GM23338 (cell line): ENCODE results near the gene TRAF3. TPM values are rescaled to one million over a fixed set of nuclear protein-coding genes. Genes with fewer than 3 reads are reported as not detected.

Experiments
- ATAC-seq: fragments of 200-7000 bp; cut with Tn5 transposase; 3 replicates; pipeline ENCODE4 v1.9.1; 2020
- DNase-seq: peaks from one replicate; pipeline ENCODE4 v3.0.0-alpha.2; 2015; ENCODE audit warnings: low spot score
- H2AFZ ChIP-seq: fragments of 200-600 bp; sonication (generic); 2 replicates; pipeline ENCODE4 v1.8.0; 2016; ENCODE audit warnings: antibody characterized with exemption, mild to moderate bottlenecking, moderate library complexity
- H3F3A ChIP-seq: fragments of 200-600 bp; sonication (generic); replicated peaks from 2 replicates; pipeline ENCODE4 v1.8.0; 2017; ENCODE audit warnings: antibody characterized with exemption, mixed run types, low read depth
- H3K27ac ChIP-seq: fragments of 200-600 bp; sonication (generic); 2 replicates; pipeline ENCODE4 v1.6.1; 2016; ENCODE audit warnings: low read depth
- H3K27me3 ChIP-seq: fragments of 200-600 bp; sonication (generic); 2 replicates; pipeline ENCODE4 v1.8.0; 2016; ENCODE audit warnings: mild to moderate bottlenecking, mixed run types, moderate library complexity; ENCODE audit not compliant: insufficient read depth
- H3K36me3 ChIP-seq: fragments of 200-600 bp; sonication (generic); 2 replicates; pipeline ENCODE4 v1.8.0; 2016; ENCODE audit warnings: mild to moderate bottlenecking; ENCODE audit not compliant: insufficient read depth
- H3K4me1 ChIP-seq: fragments of 200-600 bp; sonication (generic); 2 replicates; pipeline ENCODE4 v1.8.0; 2016; ENCODE audit warnings: mild to moderate bottlenecking, moderate library complexity; ENCODE audit not compliant: insufficient read depth
- H3K4me2 ChIP-seq: fragments of 200-600 bp; sonication (generic); 2 replicates; pipeline ENCODE4 v1.7.1; 2017; ENCODE audit warnings: mixed run types
- H3K4me3 ChIP-seq: fragments of 200-600 bp; sonication (generic); 2 replicates; pipeline ENCODE4 v1.6.1; 2016; ENCODE audit warnings: mixed run types
- H3K79me2 ChIP-seq: fragments of 200-600 bp; sonication (generic); replicated peaks from 2 replicates; pipeline ENCODE4 v1.8.0; 2017; ENCODE audit warnings: mild to moderate bottlenecking; ENCODE audit not compliant: insufficient read depth
- H3K9me2 ChIP-seq: fragments of 200-600 bp; sonication (generic); 2 replicates; pipeline ENCODE4 v1.8.0; 2017; ENCODE audit not compliant: insufficient read depth
- H4K20me1 ChIP-seq: fragments of 200-600 bp; sonication (generic); replicated peaks from 2 replicates; pipeline ENCODE4 v1.8.0; 2017; ENCODE audit warnings: mild to moderate bottlenecking; ENCODE audit not compliant: insufficient read depth
- H3K27ac Mint-ChIP-seq: 2 replicates; pipeline ENCODE4 v1.8.0; 2020; ENCODE audit warnings: inconsistent platforms, mild to moderate bottlenecking, moderate library complexity, mixed read lengths
- H3K27me3 Mint-ChIP-seq: 3 replicates; pipeline ENCODE4 v1.8.0; 2022; ENCODE audit warnings: low read depth, mild to moderate bottlenecking, moderate library complexity, mixed read lengths, inconsistent platforms; ENCODE audit not compliant: insufficient read depth, poor library complexity
- H3K36me3 Mint-ChIP-seq: 3 replicates; pipeline ENCODE4 v1.8.0; 2021; ENCODE audit warnings: low read depth, mild to moderate bottlenecking, inconsistent platforms, moderate library complexity, mixed read lengths
- H3K4me1 Mint-ChIP-seq: 3 replicates; pipeline ENCODE4 v1.8.0; 2020; ENCODE audit warnings: mild to moderate bottlenecking, inconsistent platforms, mixed read lengths
- H3K4me3 Mint-ChIP-seq: 3 replicates; pipeline ENCODE4 v1.8.0; 2021; ENCODE audit warnings: moderate library complexity, mild to moderate bottlenecking, inconsistent platforms, mixed read lengths
- H3K9me3 Mint-ChIP-seq: 3 replicates; pipeline ENCODE4 v1.8.0; 2020; ENCODE audit warnings: moderate library complexity, mild to moderate bottlenecking, inconsistent platforms, mixed read lengths
- CREB1 ChIP-seq: fragments of 250-450 bp; sonication (Bioruptor Pico); IDR thresholded peaks from 2 replicates; pipeline ENCODE4 v1.5.0; 2020; ENCODE audit warnings: low read depth, mild to moderate bottlenecking, moderate library complexity
- CTCF ChIP-seq, 2 experiments: fragments of 200-600 bp in 1 of 2; sonication (generic) in 1 of 2; conservative IDR thresholded peaks; 2 replicates each; pipeline versions ENCODE4 v1.5.1 to v1.6.1; 2016 to 2017; ENCODE audit warnings: antibody characterized with exemption in 2 of 2, low read depth in 2 of 2, mild to moderate bottlenecking in 2 of 2, moderate library complexity in 1 of 2
- ETS1 ChIP-seq: IDR thresholded peaks from 2 replicates; pipeline ENCODE4 v1.6.1; 2016; ENCODE audit warnings: antibody characterized with exemption
- EZH2 ChIP-seq: fragments of 200-600 bp; sonication (generic); IDR thresholded peaks from one replicate; pipeline ENCODE4 v1.8.0; 2017; ENCODE audit warnings: antibody characterized with exemption, mild to moderate bottlenecking, low read depth; ENCODE audit not compliant: unreplicated experiment
- EZH2phosphoT487 ChIP-seq: fragments of 200-600 bp; sonication (generic); IDR thresholded peaks from one replicate; pipeline ENCODE4 v1.8.1; 2018; ENCODE audit warnings: antibody characterized with exemption; ENCODE audit not compliant: unreplicated experiment
- JUNB ChIP-seq: IDR thresholded peaks from one replicate; pipeline ENCODE4 v1.6.1; 2016; ENCODE audit warnings: antibody characterized with exemption; ENCODE audit not compliant: unreplicated experiment
- NANOG ChIP-seq: IDR thresholded peaks from 2 replicates; pipeline ENCODE4 v1.6.1; 2016; ENCODE audit warnings: antibody characterized with exemption, borderline replicate concordance
- POLR2AphosphoS5 ChIP-seq: IDR thresholded peaks from 2 replicates; pipeline ENCODE4 v1.6.1; 2016; ENCODE audit warnings: antibody characterized with exemption, low read depth
- REST ChIP-seq: IDR thresholded peaks from one replicate; pipeline ENCODE4 v1.6.1; 2018; ENCODE audit warnings: antibody characterized with exemption; ENCODE audit not compliant: unreplicated experiment
- STAT1 ChIP-seq: IDR thresholded peaks from one replicate; pipeline ENCODE4 v1.6.1; 2016; ENCODE audit warnings: antibody characterized with exemption; ENCODE audit not compliant: unreplicated experiment
- ZNF114 ChIP-seq: fragments of 250-450 bp; sonication (Bioruptor Pico); IDR thresholded peaks from 2 replicates; pipeline ENCODE4 v1.5.0; 2020; ENCODE audit warnings: mild to moderate bottlenecking, moderate library complexity
- ZNF331 ChIP-seq: fragments of 250-450 bp; sonication (Bioruptor Pico); IDR thresholded peaks from 2 replicates; pipeline ENCODE4 v1.5.0; 2020; ENCODE audit warnings: low read depth, mild to moderate bottlenecking, moderate library complexity
- polyA plus RNA-seq: library from polyadenylated mRNA; unstranded; fragments of >200 nt; fragmentation: Nextera tagmentation; extraction: Ambion mirVana; gene quantifications from 2 replicates; pipeline ENCODE4 v1.2.1, GENCODE V29; 2016
- total RNA-seq: library from RNA; depleted of rRNA; stranded (reverse); fragments of >200 nt; shearing (Covaris generic); gene quantifications from 2 replicates; pipeline ENCODE4 v1.2.3, GENCODE V29; 2014

Gene TRAF3
- total and polyA plus RNA-seq, 2 experiments from 2014 or later = 3.7 to 9.3 TPM

DNA sequence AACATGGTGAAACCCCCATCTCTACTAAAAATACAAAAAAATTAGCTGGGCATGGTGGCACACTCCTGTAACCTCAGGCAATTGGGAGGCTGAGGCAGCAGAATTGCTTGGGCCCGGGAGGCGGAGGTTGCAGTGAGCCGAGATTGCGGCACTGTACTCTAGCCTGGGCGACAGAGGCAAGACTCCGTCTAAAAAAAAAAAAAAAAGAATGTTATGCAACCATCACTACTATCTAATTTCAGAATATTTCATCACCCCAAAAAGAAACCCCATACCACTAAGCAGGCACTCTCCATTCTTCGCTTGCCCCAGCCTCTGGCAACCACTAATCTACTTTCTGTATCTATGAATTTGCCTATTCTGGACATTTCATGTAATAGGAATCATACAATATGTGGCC is 76.4 kb downstream of the TRAF3 start:
- no peak for ATAC-seq
- no peak overlapping the region for H3K4me3 Mint-ChIP-seq
- H3K27me3 Mint-ChIP-seq = peaks cover 3% of the 10 kb centered on the region
- 0 out of 2 replicates have a peak, but pooled peaks cover 3% of the 10 kb centered on the region for H3K9me2 ChIP-seq
- H4K20me1 ChIP-seq = no peaks in the 10 kb centered on the region
- H3K4me1 ChIP-seq = 0 out of 2 replicates have a peak, but pooled peaks cover 3% of the 10 kb centered on the region
- H3K27ac Mint-ChIP-seq = no peak overlapping the region
- no peaks in the 10 kb centered on the region; the same call in 1 of the 2 replicates for H3K79me2 ChIP-seq
- no peaks in the 10 kb centered on the region for H3K36me3 ChIP-seq
- no peak overlapping the region for H2AFZ ChIP-seq
- H3K27me3 ChIP-seq = no peaks in the 10 kb centered on the region
- peaks cover 20% of the 10 kb centered on the region; the same call in 2 of the 3 replicates for H3K9me3 Mint-ChIP-seq
- H3K27ac ChIP-seq = no peak overlapping the region
- no peak overlapping the region for H3K4me3 ChIP-seq
- H3F3A ChIP-seq = no peaks in the 10 kb centered on the region; the same call in 1 of the 2 replicates
- no peak for DNase-seq
- no peak for TF ChIP-seq EZH2phosphoT487
- no peak for TF ChIP-seq JUNB
- no peak for TF ChIP-seq REST
- no peak for TF ChIP-seq CTCF (conservative IDR thresholded peaks at IDR 0.05; ENCODE audit: low read depth in 2 of 2)
- TF ChIP-seq STAT1 = no peak
- TF ChIP-seq EZH2 = no peak
- no peak for TF ChIP-seq NANOG
- TF ChIP-seq ETS1 = no peak
- no peak for TF ChIP-seq ZNF114
- TF ChIP-seq ZNF331 = no peak
- no peak for TF ChIP-seq CREB1 (CRISPR knock-in tag)
- no peak for TF ChIP-seq POLR2AphosphoS5
- no peak overlapping the region for H3K4me2 ChIP-seq
- H3K36me3 Mint-ChIP-seq = peaks cover 19% of the 10 kb centered on the region; the same call in 2 of the 3 replicates
- H3K4me1 Mint-ChIP-seq = no peaks in the 10 kb centered on the region; the same call in 2 of the 3 replicates
